Ovary (tissue), 9 donors: ENCODE measurements around the gene TMEM202. TPM values are rescaled to one million over a fixed set of nuclear protein-coding genes. Genes with fewer than 3 reads are reported as not detected.
"Not testable (repeated sequence)": the region's sequence is repeated elsewhere in the genome, so short reads cannot be mapped to it uniquely, and the experiment has no call there.

Experiments used
- DNase-seq, 5 donors: peaks; one replicate each; pipeline ENCODE4 v3.0.0-alpha.2; 2019 to 2020
- H3K27ac ChIP-seq, 2 donors: fragments of 200-600 bp; one replicate each; pipeline versions ENCODE4 v1.5.1 to v1.8.0; 2019 to 2022
- H3K27me3 ChIP-seq: fragments of 200-600 bp; one replicate; pipeline ENCODE4 v1.8.0; 2022
- H3K36me3 ChIP-seq: fragments of 200-600 bp; sonication (generic); one replicate; pipeline ENCODE4 v1.5.1; 2019
- H3K4me1 ChIP-seq: one replicate; pipeline ENCODE4 v1.8.1; 2013; ENCODE audit warnings: mild to moderate bottlenecking, moderate library complexity; ENCODE audit not compliant: insufficient read depth
- H3K4me3 ChIP-seq: fragments of 200-600 bp; sonication (generic); one replicate; pipeline ENCODE4 v1.5.1; 2017
- H3K9me3 ChIP-seq, 2 donors: fragments of 200-600 bp in 1 of 2; sonication (generic) in 1 of 2; one replicate each; pipeline versions ENCODE4 v1.5.1 to v1.8.1; 2013 to 2019; ENCODE audit warnings: mild to moderate bottlenecking in 1 of 2, moderate library complexity in 1 of 2
- CTCF ChIP-seq, 3 donors: fragments of 450-650 bp in 2 of 3; fragments of 200-600 bp in 1 of 3; IDR thresholded peaks; one replicate each; pipeline versions ENCODE4 v1.5.1 to v1.8.0; 2016 to 2022; ENCODE audit warnings: antibody characterized with exemption in 3 of 3, mild to moderate bottlenecking in 1 of 3
- EP300 ChIP-seq: sonication (generic); formaldehyde crosslinking; IDR thresholded peaks from one replicate; pipeline ENCODE4 v1.6.1; 2017; ENCODE audit warnings: antibody characterized with exemption
- POLR2A ChIP-seq: fragments of 450-650 bp; IDR thresholded peaks from one replicate; pipeline ENCODE4 v1.6.1; 2017; ENCODE audit warnings: antibody characterized with exemption, mild to moderate bottlenecking, moderate library complexity
- WGBS, 3 donors: extraction: QIAGEN DNeasy Blood & Tissue Kit in 1 of 3; methylation state at CpG; one replicate each; pipeline versions ENCODE4 v1.1.5 to v1.1.7; 2013 to 2017; 5-methylcytosine and 5-hydroxymethylcytosine counted together
- intact Hi-C, 4 donors: fragments of 100-400 bp; cut with DNase I; formaldehyde crosslinking; loops; one replicate each; pipeline versions ENCODE4 v1.11.0 to v1.15.1; 2022 to 2023
- polyA plus RNA-seq, 2 donors: library from polyadenylated mRNA; stranded (reverse); fragments of 200-250 nt in 1 of 2; fragments of 350-450 nt in 1 of 2; fragmentation: Illumina TruSeq in 1 of 2; extraction: RNeasy Lipid Tissue Mini Kit (QIAGEN cat#74804) in 1 of 2; gene quantifications; one replicate each; pipeline ENCODE4 v1.2.3, GENCODE V29; 2013 to 2014
- total RNA-seq, 7 donors: library from RNA; depleted of rRNA in 2 of 7; stranded (reverse); fragments of >200 nt in 2 of 7; fragmentation: NEBNext Ultra II Directional in 3 of 7; extraction: Animal tissue kit (Norgen Biotek cat#: 25700) in 3 of 7; gene quantifications; one replicate each; pipeline versions ENCODE4 v1.1.0 to v1.2.4, GENCODE V29; 2016 to 2023
- donor health status: DM: no; HTN: no; CAD: no; lungs with moderate emphysema.
- donor health status: DM: no; HTN: no; CAD: no.
- donor health status: Bipolar disorder and iron deficiency.
- donor health status: DM: yes; HTN: yes; CAD: no.
- donor health status: DM: no; HTN: no; CAD: no.
- donor health status: DM: yes; HTN: yes; CAD: no.

The TMEM202 gene
- total and polyA plus RNA-seq, 9 donors = not detected

GRCh38 chr15:72369964-72370363, 28.1 kb upstream of the TMEM202 start:
- Histone ChIP-seq H3K4me3 (no peak overlapping the region), H3K27me3 (no peaks in the 10 kb centered on the region), H3K27ac (no peak overlapping the region), H3K36me3 (no peaks in the 10 kb centered on the region), H3K9me3 (no peaks in the 10 kb centered on the region), H3K4me1 (peaks cover 3% of the 10 kb centered on the region)
- intact Hi-C loops = no loop called here
- TF ChIP-seq CTCF (IDR thresholded peaks at IDR 0.05) (no peak), POLR2A (no peak), EP300 (no peak)
- no peak for DNase-seq
- WGBS, 3 donors = 61 to 77% (median 71%) methylated on average over 1 of the region's 1 CpG

- Histone ChIP-seq H3K27ac (no peak overlapping the region), H3K4me1 (peaks cover 5% of the 10 kb centered on the region), H3K36me3 (no peaks in the 10 kb centered on the region), H3K27me3 (no peaks in the 10 kb centered on the region), H3K9me3 (no peaks in the 10 kb centered on the region), H3K4me3 (no peak overlapping the region)
- intact Hi-C loops = no loop called here
- no peak for DNase-seq
- no peak for TF ChIP-seq EP300
- TF ChIP-seq CTCF (IDR thresholded peaks at IDR 0.05) = no peak
- no peak for TF ChIP-seq POLR2A
These were observed 25.7 kb upstream of the TMEM202 start for GRCh38 chr15:72372361-72372760.

GRCh38 chr15:72375501-72375845, 22.6 kb upstream of the TMEM202 start:
- Histone ChIP-seq H3K9me3 (no peaks in the 10 kb centered on the region), H3K27me3 (no peaks in the 10 kb centered on the region), H3K4me1 (peaks cover 5% of the 10 kb centered on the region), H3K27ac (peak overlapping the region; percentile 31 to 77), H3K36me3 (no peaks in the 10 kb centered on the region), H3K4me3 (peak overlapping the region; percentile 72)
- intact Hi-C loops = no loop called here
- WGBS, 3 donors = 0% methylated on average over 17 of the region's 17 CpGs
- TF ChIP-seq CTCF (IDR thresholded peaks at IDR 0.05) (no peak), POLR2A (no peak), EP300 (no peak)
- no peak for DNase-seq

GRCh38 chr15:72375846-72376581, 22.1 kb upstream of the TMEM202 start, which contains the start of gene HEXA:
Gene HEXA (minus strand): TSS chr15:72376014. CDS start chr15:72375972, 42 bp downstream.
- TF ChIP-seq EP300 (no peak), POLR2A (peak; percentile 65)
- no peaks in the 10 kb centered on the region for H3K9me3 ChIP-seq
- intact Hi-C loops = no loop called here
- H3K4me3 ChIP-seq = peak within 1 kb of the TSS; percentile 72
- H3K36me3 ChIP-seq = no peaks in the 10 kb centered on the region
- 0% methylated on average over 49 to 50 of the region's 50 CpGs for WGBS, 3 donors
- H3K27me3 ChIP-seq = no peaks in the 10 kb centered on the region
- peak; percentile 99 to 100 (median 99) for DNase-seq
- H3K4me1 ChIP-seq = peaks cover 5% of the 10 kb centered on the region
- H3K27ac ChIP-seq = peak within 1 kb of the TSS; percentile 31 to 77

- Histone ChIP-seq H3K4me3 (no peak overlapping the region), H3K27me3 (no peaks in the 10 kb centered on the region), H3K9me3 (no peaks in the 10 kb centered on the region), H3K27ac (no peak overlapping the region), H3K4me1 (peaks cover 5% of the 10 kb centered on the region), H3K36me3 (no peaks in the 10 kb centered on the region)
- no peak for DNase-seq
- 76 to 91% (median 78%) methylated on average over 1 of the region's 1 CpG for WGBS, 3 donors
- intact Hi-C loops = no loop called here
- TF ChIP-seq EP300 (no peak), POLR2A (no peak), CTCF (IDR thresholded peaks at IDR 0.05) (no peak)
These were observed 20.8 kb upstream of the TMEM202 start for GRCh38 chr15:72377331-72377730.

- H3K36me3 ChIP-seq, DNase-seq, H3K9me3 ChIP-seq, intact Hi-C loops, H3K4me3 ChIP-seq, H3K27ac ChIP-seq, H3K27me3 ChIP-seq, H3K4me1 ChIP-seq: not testable (repeated sequence)
- 75 to 89% (median 77%) methylated on average over 3 of the region's 3 CpGs for WGBS, 3 donors
These were observed 19.0 kb upstream of the TMEM202 start for GRCh38 chr15:72379106-72379505.
